ENCODE data around the gene POLR2J3.
"Not testable (repeated sequence)": the region's sequence is repeated elsewhere in the genome, so short reads cannot be mapped to it uniquely, and the experiment has no call there.

The POLR2J3 gene

GRCh38 chr7:102599699-102600098 lies 27.3 kb upstream of the POLR2J3 start:
- H3K9me3 ChIP-seq (ENCODE audit: control extremely low read depth in 1 of 5, control insufficient read depth in 4 of 5, insufficient read depth in 2 of 5, low read depth in 1 of 5, low read length in 4 of 5); H3K4me3 ChIP-seq (ENCODE audit: control insufficient read depth in 1 of 7, extremely low read depth in 1 of 7, insufficient read depth in 4 of 7, low read depth in 2 of 7, low read length in 6 of 7); POLR2A ChIA-PET; CTCF ChIA-PET; H3K4me1 ChIP-seq (ENCODE audit: control extremely low read depth in 1 of 4, control insufficient read depth in 4 of 4, insufficient read depth in 4 of 4, low read length in 3 of 4); H3K27me3 ChIP-seq (replicated peaks in 2 of 5; ENCODE audit: control insufficient read depth in 4 of 5, insufficient read depth in 5 of 5, low read length in 4 of 5); H3K36me3 ChIP-seq (ENCODE audit: control insufficient read depth in 4 of 4, insufficient read depth in 4 of 4, low read length in 3 of 4); H3K27ac ChIP-seq (ENCODE audit: insufficient read depth in 1 of 2, low read depth in 1 of 2, low read length in 2 of 2, poor library complexity in 1 of 2, severe bottlenecking in 2 of 2); DNase-seq: not testable (repeated sequence)
- whole genome bisulfite sequencing (ENCODE audit: insufficient coverage), result no CpG with 5 or more reads among the region's 9 CpGs

DNA sequence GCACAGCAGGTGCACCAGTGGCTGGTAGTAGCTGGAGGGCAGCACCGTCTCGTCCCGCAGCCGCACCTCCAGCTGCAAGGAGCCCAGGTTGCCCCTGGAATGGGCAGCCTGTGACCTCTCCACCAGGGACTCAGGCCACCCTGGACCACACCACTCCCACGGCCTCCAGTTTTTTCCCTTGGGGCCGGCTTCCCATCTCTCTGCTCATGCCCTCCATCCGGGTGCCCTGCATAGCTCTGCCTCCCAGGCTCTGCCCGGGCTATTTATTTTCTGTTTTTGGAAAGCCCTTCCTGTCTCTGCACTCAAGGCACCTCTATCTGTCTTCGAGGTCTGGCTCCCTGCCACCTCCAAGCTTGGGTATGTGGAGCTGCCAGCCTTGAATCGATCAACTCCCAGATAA lies 23.7 kb upstream of the POLR2J3 start:
- H3K36me3 ChIP-seq (ENCODE audit: control insufficient read depth in 4 of 4, insufficient read depth in 4 of 4, low read length in 3 of 4); CTCF ChIA-PET; DNase-seq; H3K9me3 ChIP-seq (ENCODE audit: control extremely low read depth in 1 of 5, control insufficient read depth in 4 of 5, insufficient read depth in 2 of 5, low read depth in 1 of 5, low read length in 4 of 5); H3K27me3 ChIP-seq (replicated peaks in 2 of 5; ENCODE audit: control insufficient read depth in 4 of 5, insufficient read depth in 5 of 5, low read length in 4 of 5); H3K4me3 ChIP-seq (ENCODE audit: control insufficient read depth in 1 of 7, extremely low read depth in 1 of 7, insufficient read depth in 4 of 7, low read depth in 2 of 7, low read length in 6 of 7); H3K4me1 ChIP-seq (ENCODE audit: control extremely low read depth in 1 of 4, control insufficient read depth in 4 of 4, insufficient read depth in 4 of 4, low read length in 3 of 4); POLR2A ChIA-PET; H3K27ac ChIP-seq (ENCODE audit: insufficient read depth in 1 of 2, low read depth in 1 of 2, low read length in 2 of 2, poor library complexity in 1 of 2, severe bottlenecking in 2 of 2): not testable (repeated sequence)
- no CpG with 5 or more reads among the region's 10 CpGs for WGBS (ENCODE audit: insufficient coverage)

- H3K36me3 ChIP-seq (ENCODE audit: control insufficient read depth in 4 of 4, insufficient read depth in 4 of 4, low read length in 3 of 4); POLR2A ChIA-PET; H3K4me3 ChIP-seq (ENCODE audit: control insufficient read depth in 1 of 7, extremely low read depth in 1 of 7, insufficient read depth in 4 of 7, low read depth in 2 of 7, low read length in 6 of 7); H3K27me3 ChIP-seq (replicated peaks in 2 of 5; ENCODE audit: control insufficient read depth in 4 of 5, insufficient read depth in 5 of 5, low read length in 4 of 5); CTCF ChIA-PET; H3K27ac ChIP-seq (ENCODE audit: insufficient read depth in 1 of 2, low read depth in 1 of 2, low read length in 2 of 2, poor library complexity in 1 of 2, severe bottlenecking in 2 of 2); DNase-seq; H3K9me3 ChIP-seq (ENCODE audit: control extremely low read depth in 1 of 5, control insufficient read depth in 4 of 5, insufficient read depth in 2 of 5, low read depth in 1 of 5, low read length in 4 of 5); H3K4me1 ChIP-seq (ENCODE audit: control extremely low read depth in 1 of 4, control insufficient read depth in 4 of 4, insufficient read depth in 4 of 4, low read length in 3 of 4): not testable (repeated sequence)
- no CpG with 5 or more reads among the region's 68 CpGs for WGBS (ENCODE audit: insufficient coverage)
These were observed 21.4 kb upstream of the POLR2J3 start for GRCh38 chr7:102593637-102594334.

DNA sequence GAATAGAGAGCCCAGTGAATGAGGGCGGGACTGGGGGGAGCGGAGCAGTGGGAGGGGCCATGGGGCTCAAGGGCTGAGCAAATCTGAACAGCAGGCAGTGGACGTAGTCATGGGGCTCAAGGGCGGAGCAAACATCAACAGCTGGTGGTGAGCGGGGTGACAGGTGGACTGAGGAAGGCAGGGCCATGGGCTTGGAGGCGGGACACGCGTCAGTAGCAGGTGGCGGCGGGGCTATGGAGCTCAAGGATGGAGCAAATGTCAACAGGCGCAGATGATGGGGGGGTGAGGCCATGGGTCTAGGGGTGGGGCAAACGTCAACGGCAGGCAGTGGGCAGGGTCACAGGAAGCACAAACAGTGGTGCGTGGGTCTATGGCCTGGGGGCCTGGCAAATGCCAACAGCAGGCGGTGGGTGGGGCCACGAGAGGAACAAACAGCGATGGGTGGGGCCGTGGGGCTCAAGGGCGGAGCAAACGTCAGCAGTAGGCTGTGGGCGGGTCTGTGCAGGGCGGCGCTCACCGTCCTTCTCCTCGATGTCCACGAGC lies 20.2 kb upstream of the POLR2J3 start:
- CTCF ChIA-PET; H3K4me3 ChIP-seq (ENCODE audit: control insufficient read depth in 1 of 7, extremely low read depth in 1 of 7, insufficient read depth in 4 of 7, low read depth in 2 of 7, low read length in 6 of 7); H3K27me3 ChIP-seq (replicated peaks in 2 of 5; ENCODE audit: control insufficient read depth in 4 of 5, insufficient read depth in 5 of 5, low read length in 4 of 5); H3K36me3 ChIP-seq (ENCODE audit: control insufficient read depth in 4 of 4, insufficient read depth in 4 of 4, low read length in 3 of 4); POLR2A ChIA-PET; H3K27ac ChIP-seq (ENCODE audit: insufficient read depth in 1 of 2, low read depth in 1 of 2, low read length in 2 of 2, poor library complexity in 1 of 2, severe bottlenecking in 2 of 2); DNase-seq; H3K9me3 ChIP-seq (ENCODE audit: control extremely low read depth in 1 of 5, control insufficient read depth in 4 of 5, insufficient read depth in 2 of 5, low read depth in 1 of 5, low read length in 4 of 5); H3K4me1 ChIP-seq (ENCODE audit: control extremely low read depth in 1 of 4, control insufficient read depth in 4 of 4, insufficient read depth in 4 of 4, low read length in 3 of 4): not testable (repeated sequence)
- WGBS (ENCODE audit: insufficient coverage), result no CpG with 5 or more reads among the region's 26 CpGs

DNA sequence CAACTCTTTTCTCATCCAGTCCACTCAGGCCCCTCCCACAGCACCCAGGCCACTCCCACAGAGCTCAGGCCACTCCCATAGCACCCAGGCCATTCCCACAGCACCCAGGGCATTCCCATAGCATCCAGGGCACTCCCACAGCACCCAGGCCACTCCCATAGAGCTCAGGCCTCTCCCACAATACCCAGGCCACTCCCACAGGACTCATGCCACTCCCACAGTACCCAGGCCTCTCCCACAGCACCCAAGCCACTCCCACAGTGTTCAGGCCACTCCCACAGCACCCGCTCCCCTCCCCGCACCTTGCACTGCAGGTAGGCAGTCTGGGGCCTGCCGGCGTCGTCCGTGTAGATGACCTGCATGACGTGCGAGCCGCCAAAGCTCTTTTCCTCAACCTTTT lies 17.5 kb upstream of the POLR2J3 start:
- H3K4me3 ChIP-seq (ENCODE audit: control insufficient read depth in 1 of 7, extremely low read depth in 1 of 7, insufficient read depth in 4 of 7, low read depth in 2 of 7, low read length in 6 of 7); CTCF ChIA-PET; H3K4me1 ChIP-seq (ENCODE audit: control extremely low read depth in 1 of 4, control insufficient read depth in 4 of 4, insufficient read depth in 4 of 4, low read length in 3 of 4); H3K27me3 ChIP-seq (replicated peaks in 2 of 5; ENCODE audit: control insufficient read depth in 4 of 5, insufficient read depth in 5 of 5, low read length in 4 of 5); POLR2A ChIA-PET; H3K9me3 ChIP-seq (ENCODE audit: control extremely low read depth in 1 of 5, control insufficient read depth in 4 of 5, insufficient read depth in 2 of 5, low read depth in 1 of 5, low read length in 4 of 5); H3K27ac ChIP-seq (ENCODE audit: insufficient read depth in 1 of 2, low read depth in 1 of 2, low read length in 2 of 2, poor library complexity in 1 of 2, severe bottlenecking in 2 of 2); H3K36me3 ChIP-seq (ENCODE audit: control insufficient read depth in 4 of 4, insufficient read depth in 4 of 4, low read length in 3 of 4); DNase-seq: not testable (repeated sequence)
- no CpG with 5 or more reads among the region's 9 CpGs for WGBS (ENCODE audit: insufficient coverage)

- WGBS (ENCODE audit: insufficient coverage), result no CpG with 5 or more reads among the region's 5 CpGs
- POLR2A ChIA-PET, result not testable (repeated sequence)
These were observed 11.1 kb upstream of the POLR2J3 start for GRCh38 chr7:102583495-102583894.

DNA sequence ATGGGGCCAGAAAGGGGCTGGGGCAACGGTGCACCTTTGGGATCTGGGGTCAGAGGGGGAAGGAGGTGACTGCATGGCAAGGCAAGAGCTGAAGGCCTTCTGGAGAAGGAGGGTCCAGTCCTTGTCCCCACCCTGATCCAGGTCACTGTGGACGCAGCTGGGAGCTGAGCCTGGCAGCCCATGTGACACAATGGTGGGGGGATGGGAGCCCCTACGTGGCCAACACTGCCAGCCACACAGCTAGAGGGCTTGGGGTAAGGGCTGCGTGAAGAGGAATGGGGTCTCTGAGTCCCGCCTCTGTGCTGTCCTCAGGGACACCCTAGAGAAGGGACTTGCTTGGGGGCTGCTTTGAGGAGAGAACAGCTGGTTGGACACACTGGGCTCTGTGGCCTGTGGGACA lies 9.3 kb upstream of the POLR2J3 start:
- H3K36me3 ChIP-seq (ENCODE audit: control insufficient read depth in 4 of 4, insufficient read depth in 4 of 4, low read length in 3 of 4); H3K9me3 ChIP-seq (ENCODE audit: control extremely low read depth in 1 of 5, control insufficient read depth in 4 of 5, insufficient read depth in 2 of 5, low read depth in 1 of 5, low read length in 4 of 5); H3K27me3 ChIP-seq (replicated peaks in 2 of 5; ENCODE audit: control insufficient read depth in 4 of 5, insufficient read depth in 5 of 5, low read length in 4 of 5); CTCF ChIA-PET; DNase-seq; H3K4me1 ChIP-seq (ENCODE audit: control extremely low read depth in 1 of 4, control insufficient read depth in 4 of 4, insufficient read depth in 4 of 4, low read length in 3 of 4); H3K4me3 ChIP-seq (ENCODE audit: control insufficient read depth in 1 of 7, extremely low read depth in 1 of 7, insufficient read depth in 4 of 7, low read depth in 2 of 7, low read length in 6 of 7); POLR2A ChIA-PET; H3K27ac ChIP-seq (ENCODE audit: insufficient read depth in 1 of 2, low read depth in 1 of 2, low read length in 2 of 2, poor library complexity in 1 of 2, severe bottlenecking in 2 of 2): not testable (repeated sequence)
- no CpG with 5 or more reads among the region's 5 CpGs for WGBS (ENCODE audit: insufficient coverage)

More at GRCh38 chr7:102583495-102583894, 11.1 kb upstream of the POLR2J3 start:
- H3K9me3 ChIP-seq (ENCODE audit: control extremely low read depth in 1 of 5, control insufficient read depth in 4 of 5, insufficient read depth in 2 of 5, low read depth in 1 of 5, low read length in 4 of 5); H3K27ac ChIP-seq (ENCODE audit: insufficient read depth in 1 of 2, low read depth in 1 of 2, low read length in 2 of 2, poor library complexity in 1 of 2, severe bottlenecking in 2 of 2); H3K27me3 ChIP-seq (replicated peaks in 2 of 5; ENCODE audit: control insufficient read depth in 4 of 5, insufficient read depth in 5 of 5, low read length in 4 of 5); DNase-seq; CTCF ChIA-PET; H3K4me3 ChIP-seq (ENCODE audit: control insufficient read depth in 1 of 7, extremely low read depth in 1 of 7, insufficient read depth in 4 of 7, low read depth in 2 of 7, low read length in 6 of 7); H3K4me1 ChIP-seq (ENCODE audit: control extremely low read depth in 1 of 4, control insufficient read depth in 4 of 4, insufficient read depth in 4 of 4, low read length in 3 of 4); H3K36me3 ChIP-seq (ENCODE audit: control insufficient read depth in 4 of 4, insufficient read depth in 4 of 4, low read length in 3 of 4): not testable (repeated sequence)
